Subcutaneous abdominal adipose tissue (tissue), 5 donors: ENCODE data around the gene COMMD1.

ENCODE experiments used
- H3K27ac ChIP-seq: one replicate; pipeline ENCODE4 v1.7.0; 2013; ENCODE audit warnings: low read depth, mild to moderate bottlenecking, inconsistent platforms, low read length, moderate library complexity
- H3K27me3 ChIP-seq, 5 donors: one replicate each; pipeline ENCODE4 v1.7.0; 2013; ENCODE audit warnings: low read length in 5 of 5, inconsistent platforms in 1 of 5; ENCODE audit not compliant: control insufficient read depth in 5 of 5, insufficient read depth in 4 of 5
- H3K36me3 ChIP-seq, 5 donors: one replicate each; pipeline ENCODE4 v1.7.0; 2013; ENCODE audit warnings: low read length in 5 of 5; ENCODE audit not compliant: control insufficient read depth in 5 of 5, insufficient read depth in 5 of 5
- H3K4me1 ChIP-seq, 5 donors: one replicate each; pipeline ENCODE4 v1.7.0; 2013; ENCODE audit warnings: low read length in 5 of 5, mild to moderate bottlenecking in 3 of 5, moderate library complexity in 1 of 5; ENCODE audit not compliant: control insufficient read depth in 5 of 5, insufficient read depth in 5 of 5
- H3K4me3 ChIP-seq, 5 donors: one replicate each; pipeline ENCODE4 v1.7.0; 2013; ENCODE audit warnings: low read length in 5 of 5, low read depth in 1 of 5
- H3K9ac ChIP-seq, 5 donors: one replicate each; pipeline ENCODE4 v1.7.0; 2013; ENCODE audit warnings: low read length in 5 of 5, mild to moderate bottlenecking in 4 of 5, moderate library complexity in 3 of 5
- H3K9me3 ChIP-seq, 5 donors: one replicate each; pipeline ENCODE4 v1.7.0; 2013; ENCODE audit warnings: low read length in 5 of 5; ENCODE audit not compliant: control insufficient read depth in 5 of 5
- donor health status: healthy.
- donor health status: healthy.
- donor health status: healthy.
- donor health status: healthy.
- donor health status: healthy.

The COMMD1 gene

DNA sequence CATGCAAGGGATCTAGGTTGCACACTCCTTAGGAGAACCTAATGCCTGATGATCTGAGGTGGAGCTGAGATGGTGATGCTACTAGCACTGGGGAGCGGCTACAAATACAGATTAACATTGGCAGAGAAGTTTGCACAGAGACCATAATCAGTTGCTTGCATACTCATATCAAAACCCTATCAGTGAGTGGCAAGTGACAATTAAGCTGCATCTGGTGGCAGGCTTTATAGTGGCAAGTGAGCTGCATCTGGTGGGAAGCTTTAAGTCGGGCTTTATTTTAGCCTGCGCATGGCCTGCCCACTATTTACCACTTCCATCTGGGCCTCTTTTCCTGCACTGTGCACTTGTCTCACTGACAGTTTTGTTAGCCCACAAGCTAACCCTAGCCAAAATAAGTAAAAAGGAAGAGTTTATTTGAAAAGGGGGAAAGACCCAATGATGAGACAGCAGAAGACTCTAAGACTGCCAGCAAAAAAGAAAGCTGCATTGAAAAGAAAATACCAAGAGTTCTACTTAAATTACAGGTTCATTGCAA, 149.5 kb downstream of the COMMD1 start:
- Histone ChIP-seq H3K9me3 (no peaks in the 10 kb centered on the region), H3K9ac (no peak overlapping the region), H3K27me3 (no peaks in the 10 kb centered on the region), H3K4me3 (no peak overlapping the region), H3K36me3 (no peaks in the 10 kb centered on the region), H3K27ac (no peak overlapping the region), H3K4me1 (no peaks in the 10 kb centered on the region)

DNA sequence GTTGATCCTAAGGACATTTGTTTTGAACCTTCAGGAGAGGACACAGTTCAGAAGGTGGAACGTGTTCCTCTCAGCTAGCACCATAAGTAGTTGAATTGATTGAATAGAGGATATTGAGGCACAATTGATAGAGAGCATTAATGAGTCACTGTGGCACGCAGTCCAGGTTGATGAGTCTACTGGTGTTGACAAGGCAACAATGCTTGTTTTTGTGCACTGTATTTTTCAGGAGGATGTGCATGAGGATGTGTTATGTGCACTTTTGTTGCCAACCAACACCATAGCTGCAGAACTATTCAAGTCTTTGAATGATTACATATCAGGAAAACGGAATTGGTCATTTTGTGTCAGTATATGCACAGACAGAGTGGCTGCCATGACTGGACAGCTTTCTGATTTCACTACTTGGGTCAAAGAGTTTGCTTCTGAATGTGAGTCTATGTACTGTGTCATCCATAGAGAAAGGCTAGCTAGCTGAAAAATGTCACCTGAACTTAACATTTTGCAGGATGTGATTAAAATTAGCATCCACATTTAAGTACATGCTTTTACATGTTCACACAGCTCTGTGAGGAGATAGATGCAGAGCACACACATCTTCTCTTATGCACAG, 150.4 kb downstream of the COMMD1 start:
- no peak overlapping the region for H3K27ac ChIP-seq
- no peaks in the 10 kb centered on the region for H3K27me3 ChIP-seq
- H3K4me3 ChIP-seq, result no peak overlapping the region
- H3K4me1 ChIP-seq, result no peaks in the 10 kb centered on the region
- no peaks in the 10 kb centered on the region for H3K36me3 ChIP-seq
- H3K9ac ChIP-seq, result no peak overlapping the region
- no peaks in the 10 kb centered on the region for H3K9me3 ChIP-seq

DNA sequence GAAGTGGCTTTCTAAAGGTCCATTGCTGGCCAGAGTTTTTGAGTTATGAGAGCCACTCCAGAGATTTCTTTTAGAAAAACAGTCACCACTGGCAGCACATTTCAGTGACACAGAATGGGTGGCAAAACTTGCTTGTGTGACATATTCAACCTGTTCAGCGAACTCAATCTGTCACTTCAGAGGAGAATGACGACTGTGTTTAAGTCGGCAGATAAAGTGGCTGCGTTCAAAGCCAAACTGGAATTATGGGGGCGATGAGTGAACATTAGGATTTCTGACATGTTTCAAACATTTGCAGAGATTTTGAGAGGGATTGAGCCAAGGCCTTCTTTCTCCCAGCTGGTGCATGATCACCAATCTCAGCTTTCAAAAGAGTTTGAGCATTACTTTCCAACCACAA, 150.9 kb downstream of the COMMD1 start:
- Histone ChIP-seq H3K27ac (no peak overlapping the region), H3K4me3 (no peak overlapping the region), H3K9me3 (no peaks in the 10 kb centered on the region), H3K27me3 (no peaks in the 10 kb centered on the region), H3K4me1 (no peaks in the 10 kb centered on the region), H3K36me3 (no peaks in the 10 kb centered on the region), H3K9ac (no peak overlapping the region)

DNA sequence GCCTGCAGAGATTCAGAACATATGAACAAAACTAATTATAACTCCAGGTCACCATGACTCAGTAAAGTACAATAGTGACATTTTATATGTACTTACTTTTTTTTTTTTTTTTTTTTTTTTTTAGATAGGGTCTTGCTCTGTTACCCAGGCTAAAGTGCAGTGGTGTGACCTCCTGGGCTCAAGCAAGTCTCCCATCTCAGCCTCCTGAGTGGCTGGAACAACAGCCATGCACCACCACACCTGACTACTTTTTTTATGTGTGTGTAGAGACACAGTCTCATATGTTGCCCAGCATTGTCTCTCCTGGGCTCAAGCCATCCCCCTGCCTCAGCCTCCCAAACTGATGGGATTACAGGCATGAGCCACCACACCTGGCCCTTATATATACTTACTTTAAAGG, 159.8 kb downstream of the COMMD1 start:
- Histone ChIP-seq H3K27me3 (no peaks in the 10 kb centered on the region), H3K4me3 (no peak overlapping the region), H3K27ac (no peak overlapping the region), H3K36me3 (no peaks in the 10 kb centered on the region), H3K4me1 (no peaks in the 10 kb centered on the region), H3K9ac (no peak overlapping the region), H3K9me3 (no peaks in the 10 kb centered on the region)

DNA sequence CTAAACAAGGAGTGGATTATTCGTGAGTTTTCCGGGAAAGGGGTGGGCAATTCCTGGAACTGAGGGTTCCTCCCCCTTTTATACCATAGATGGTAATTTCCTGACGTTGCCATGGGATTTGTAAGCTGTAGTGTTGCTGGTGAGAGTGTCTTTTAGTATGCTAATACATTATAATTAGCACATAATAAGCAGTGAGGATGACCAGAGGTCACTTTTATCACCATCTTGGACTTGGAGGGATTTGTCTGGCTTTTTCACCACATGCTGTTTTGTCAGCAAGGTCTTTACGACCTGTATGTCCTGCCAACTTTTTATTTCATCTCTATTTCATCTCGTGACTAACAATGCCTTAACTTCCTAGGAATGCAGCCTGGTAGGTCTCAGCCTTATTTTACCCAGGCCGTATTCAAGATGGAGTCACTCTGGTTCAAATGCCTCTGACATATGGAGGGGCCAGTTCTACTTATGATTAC, 165.7 kb downstream of the COMMD1 start:
- Histone ChIP-seq H3K4me3 (no peak overlapping the region), H3K9me3 (peaks cover 3 to 9% (median 8%) of the 10 kb centered on the region in 5 donors), H3K4me1 (no peaks in the 10 kb centered on the region), H3K27me3 (no peaks in the 10 kb centered on the region), H3K27ac (no peak overlapping the region), H3K36me3 (peaks cover 0 to 9% (median 0%) of the 10 kb centered on the region in 5 donors), H3K9ac (no peak overlapping the region)

DNA sequence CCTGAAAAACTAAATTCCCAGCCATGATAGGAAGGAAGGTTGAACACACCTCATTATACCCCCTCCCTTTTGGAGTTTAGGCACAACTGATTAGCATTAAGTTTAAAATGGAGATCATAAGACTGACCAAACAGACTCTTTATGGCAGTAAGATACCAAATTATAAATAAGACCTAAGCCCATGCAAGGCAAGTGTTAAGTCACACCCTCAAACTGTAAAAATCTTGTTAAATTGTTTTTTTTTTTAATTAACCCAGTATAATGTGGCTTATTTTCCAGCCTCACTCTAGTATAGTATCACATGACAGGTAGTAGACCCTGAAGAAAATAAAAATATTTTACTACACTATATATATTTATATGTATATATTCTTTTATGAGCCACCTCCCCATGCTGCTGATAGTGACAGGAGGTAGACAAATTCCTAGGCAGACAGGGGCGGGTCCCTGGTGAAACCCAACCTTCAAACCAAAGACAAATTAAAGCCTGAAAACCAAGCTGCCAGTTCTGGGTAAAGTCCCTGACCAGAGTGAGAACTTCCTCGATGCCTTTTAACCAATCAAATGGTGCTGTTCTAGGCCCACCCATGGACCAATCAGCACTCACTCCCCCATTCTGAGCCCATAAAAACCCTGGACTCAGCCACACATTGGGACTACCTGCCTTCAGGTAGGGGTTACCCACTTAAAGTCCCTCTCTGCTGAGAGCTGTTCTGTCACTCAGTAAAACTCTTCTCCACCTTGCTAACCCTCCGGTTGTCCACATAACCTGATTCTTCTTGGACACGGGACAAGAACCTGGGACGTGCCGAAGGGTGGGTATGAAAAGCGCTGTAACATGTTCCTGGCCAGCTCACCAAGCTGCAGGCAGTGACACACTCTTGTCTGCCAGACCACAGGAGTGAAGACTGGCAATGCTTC, 166.5 kb downstream of the COMMD1 start:
- Histone ChIP-seq H3K27me3 (no peaks in the 10 kb centered on the region), H3K36me3 (peaks cover 0 to 9% (median 0%) of the 10 kb centered on the region in 5 donors), H3K4me1 (no peaks in the 10 kb centered on the region), H3K9me3 (peaks cover 3 to 9% (median 8%) of the 10 kb centered on the region in 5 donors), H3K9ac (no peak overlapping the region), H3K4me3 (no peak overlapping the region), H3K27ac (no peak overlapping the region)

DNA sequence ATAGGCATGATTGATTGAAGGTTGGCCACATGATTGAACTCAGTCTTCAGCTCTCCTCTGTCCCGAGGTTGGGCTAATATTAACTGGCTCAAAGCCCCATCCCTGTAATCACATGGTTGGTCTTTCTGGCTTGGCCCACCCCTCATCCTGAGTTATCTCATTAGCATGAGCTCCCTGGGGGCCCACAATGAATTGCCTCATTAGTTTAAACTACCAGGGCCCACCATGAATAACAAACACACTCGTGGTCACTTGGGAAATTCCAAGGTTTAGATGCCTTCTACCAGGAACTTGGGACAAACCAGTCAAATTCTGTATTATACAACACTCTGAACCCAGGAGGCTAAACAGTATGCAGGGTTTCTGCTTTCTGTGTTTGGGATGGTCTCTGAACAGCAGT, 168.8 kb downstream of the COMMD1 start:
- Histone ChIP-seq H3K4me1 (no peaks in the 10 kb centered on the region), H3K9me3 (peaks cover 3 to 9% (median 8%) of the 10 kb centered on the region in 5 donors), H3K27ac (no peak overlapping the region), H3K4me3 (no peak overlapping the region), H3K36me3 (peaks cover 0 to 9% (median 0%) of the 10 kb centered on the region in 5 donors), H3K27me3 (no peaks in the 10 kb centered on the region), H3K9ac (no peak overlapping the region)

DNA sequence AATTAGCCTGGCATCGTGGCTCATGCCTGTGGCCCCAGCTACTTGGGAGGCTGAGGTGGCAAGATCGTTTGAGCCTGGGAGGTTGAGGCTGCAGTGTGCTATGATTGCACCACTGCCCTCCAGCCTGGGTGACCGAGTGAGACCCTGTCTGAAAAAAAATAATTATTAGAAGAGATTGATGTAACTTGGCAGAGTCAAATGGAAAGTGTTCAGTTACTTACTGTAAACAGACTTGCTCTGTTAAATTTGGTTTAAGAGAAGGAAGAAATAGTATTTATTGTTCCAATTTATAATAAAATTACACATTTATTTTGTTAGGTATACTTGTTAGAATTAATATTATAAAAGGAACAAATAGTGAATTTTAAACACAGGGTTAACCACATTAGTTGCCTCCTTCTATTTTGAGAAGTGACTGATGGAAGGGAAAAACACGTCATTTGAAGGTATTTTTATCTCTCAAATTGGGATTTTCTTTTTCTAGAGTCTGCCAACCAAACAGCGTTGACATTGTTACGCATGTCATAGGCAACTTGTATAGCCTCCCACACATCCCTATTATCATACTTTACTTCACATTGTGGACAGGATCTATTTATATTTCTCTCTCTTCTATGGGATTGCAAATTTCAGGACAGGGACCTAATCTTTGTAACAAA, 171.6 kb downstream of the COMMD1 start:
- H3K27ac ChIP-seq, result no peak overlapping the region
- H3K36me3 ChIP-seq, result peaks cover 0 to 9% (median 0%) of the 10 kb centered on the region in 5 donors

DNA sequence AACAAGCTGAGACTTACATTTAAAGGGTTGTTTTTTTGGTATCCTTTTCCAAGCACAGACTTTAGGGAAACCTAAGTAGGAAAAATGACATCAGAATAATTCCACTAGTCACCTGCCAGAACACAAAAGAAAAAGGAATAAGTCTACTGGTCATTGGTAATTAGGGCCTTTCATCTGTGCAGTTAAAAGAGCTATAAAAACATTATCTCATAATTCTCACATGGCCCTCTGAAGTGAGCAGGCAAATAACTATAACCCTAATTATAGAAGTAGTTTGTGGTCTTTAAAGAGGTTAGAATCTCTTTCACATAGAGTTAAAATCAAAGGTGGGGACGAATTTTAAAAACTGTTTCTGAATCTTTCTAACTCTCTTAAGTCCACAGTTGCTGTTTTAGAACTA, 179.3 kb downstream of the COMMD1 start:
- H3K9ac ChIP-seq, result no peak overlapping the region
- no peaks in the 10 kb centered on the region for H3K9me3 ChIP-seq
- H3K27ac ChIP-seq, result no peak overlapping the region
- no peaks in the 10 kb centered on the region for H3K27me3 ChIP-seq
- no peak overlapping the region for H3K4me3 ChIP-seq
- H3K4me1 ChIP-seq, result peaks cover 0 to 5% (median 0%) of the 10 kb centered on the region in 5 donors
- H3K36me3 ChIP-seq, result no peaks in the 10 kb centered on the region

More for the DNA sequence above, 171.6 kb downstream of the COMMD1 start:
- Histone ChIP-seq H3K4me1 (no peaks in the 10 kb centered on the region), H3K4me3 (no peak overlapping the region), H3K27me3 (no peaks in the 10 kb centered on the region), H3K9ac (no peak overlapping the region), H3K9me3 (peaks cover 3 to 9% (median 7%) of the 10 kb centered on the region in 5 donors)
